T-helper 9 cell (primary cell): ENCODE measurements around the gene AP1S2.

Source experiments
- DNase-seq: peaks from one replicate; pipeline ENCODE4 v3.0.0-alpha.2; 2020

AP1S2 gene

DNA sequence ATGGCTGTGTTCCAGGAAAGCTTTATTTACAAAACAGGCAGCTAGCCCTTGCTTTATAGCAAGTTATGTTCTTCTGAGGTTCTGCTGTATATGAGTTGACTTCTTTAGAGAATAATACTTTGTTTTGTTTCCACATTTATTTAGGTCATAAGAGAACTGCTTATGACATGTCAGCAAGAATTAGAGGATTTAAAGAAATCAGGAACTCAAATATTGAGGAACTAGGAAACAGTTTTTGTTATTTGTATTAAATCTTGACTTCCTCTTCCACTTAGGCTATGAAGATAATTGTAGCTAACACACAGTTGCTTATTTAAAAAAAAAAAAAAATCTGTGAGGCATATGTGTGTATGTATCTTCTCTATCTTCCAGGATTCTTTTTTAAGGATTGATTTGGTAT is 50.0 kb downstream of the AP1S2 start:
- DNase-seq, result no peak

DNA sequence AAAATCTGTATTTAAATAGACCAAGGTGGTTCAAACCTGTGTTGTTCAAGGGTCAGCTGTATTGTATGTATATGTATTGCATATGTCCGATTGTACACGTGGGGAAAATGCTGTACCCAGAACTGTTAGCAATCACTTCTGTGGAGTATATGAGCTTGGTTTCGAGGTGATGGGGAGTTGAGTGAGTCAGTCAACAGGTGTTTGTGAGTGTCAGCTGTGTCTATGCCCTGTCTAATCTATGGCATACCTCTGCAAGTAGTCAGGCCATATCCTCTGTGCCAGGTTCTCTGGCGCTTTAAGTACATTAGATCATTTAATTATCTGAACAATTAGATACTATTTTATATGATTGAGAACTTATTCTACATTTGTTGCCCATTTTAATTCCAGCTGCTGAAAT is 56.9 kb downstream of the AP1S2 start:
- no peak for DNase-seq

DNA sequence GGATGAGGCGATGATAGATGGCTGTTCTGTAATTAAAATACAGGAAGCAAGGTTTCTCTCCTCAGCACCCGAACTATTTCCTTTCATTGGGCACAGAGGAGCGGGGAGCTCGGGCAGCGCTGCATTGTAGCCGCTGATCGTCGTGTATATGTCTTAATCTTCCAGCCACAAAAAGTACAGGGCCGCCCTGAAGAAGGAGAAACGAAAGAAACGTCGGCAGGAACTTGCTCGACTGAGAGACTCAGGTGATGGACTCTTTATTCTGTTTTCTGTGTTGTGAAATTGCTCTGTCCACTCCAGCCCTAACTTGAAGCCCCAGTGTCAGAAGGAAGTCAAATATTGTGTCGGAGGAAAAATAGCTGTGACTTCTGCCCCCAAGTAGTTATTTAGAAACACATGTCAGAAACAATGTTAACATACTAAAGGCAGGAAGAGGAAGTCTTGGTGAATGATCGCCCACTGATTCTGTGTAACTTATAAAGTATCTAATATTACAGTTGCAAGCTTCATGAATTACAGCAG is 63.8 kb downstream of the AP1S2 start:
- no peak for DNase-seq

DNA sequence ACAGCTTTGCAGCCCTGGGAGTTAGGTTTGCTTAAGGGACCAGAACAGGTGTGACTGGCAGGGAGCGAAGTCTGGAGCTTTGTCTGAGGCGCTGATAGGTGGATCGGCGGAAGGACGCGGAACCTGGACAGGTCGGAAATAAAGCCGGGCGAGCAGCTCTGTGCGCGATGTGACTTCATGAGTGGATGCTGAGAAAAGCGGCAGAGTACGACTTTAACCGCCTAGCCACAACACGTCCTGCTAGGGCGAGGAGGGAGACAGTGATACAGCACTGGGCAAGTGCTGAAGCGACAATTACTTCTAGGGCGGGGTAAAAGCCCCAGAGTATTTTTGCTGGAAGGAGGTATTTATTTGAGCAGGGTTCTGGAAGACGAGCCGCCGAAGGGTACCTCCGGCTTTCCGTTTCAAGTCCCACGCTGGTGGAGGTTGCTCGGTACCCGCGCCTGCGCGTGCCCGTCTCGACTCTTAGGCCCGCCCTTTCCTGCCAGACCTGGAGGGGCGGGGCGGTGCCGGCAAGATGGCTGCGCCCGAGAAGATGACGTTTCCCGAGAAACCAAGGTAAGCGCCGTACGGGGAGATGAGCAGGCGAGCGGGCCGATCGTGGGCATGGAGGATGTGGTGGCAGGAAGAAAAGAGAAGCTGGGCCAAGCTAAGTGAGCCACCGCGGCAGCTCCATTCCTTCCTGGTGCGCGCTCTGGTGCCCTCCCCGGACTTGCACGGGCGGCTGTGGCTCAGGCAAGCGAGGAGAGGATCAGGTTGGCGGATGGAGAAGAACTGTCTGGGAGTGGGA is 64.4 kb downstream of the AP1S2 start, which contains the start of gene ZRSR2:
Gene ZRSR2 (plus strand): TSS at position 506 of the 790 bp plus-strand sequence. CDS start 12 bp downstream, at position 518.
- peak; percentile 87 for DNase-seq

DNA sequence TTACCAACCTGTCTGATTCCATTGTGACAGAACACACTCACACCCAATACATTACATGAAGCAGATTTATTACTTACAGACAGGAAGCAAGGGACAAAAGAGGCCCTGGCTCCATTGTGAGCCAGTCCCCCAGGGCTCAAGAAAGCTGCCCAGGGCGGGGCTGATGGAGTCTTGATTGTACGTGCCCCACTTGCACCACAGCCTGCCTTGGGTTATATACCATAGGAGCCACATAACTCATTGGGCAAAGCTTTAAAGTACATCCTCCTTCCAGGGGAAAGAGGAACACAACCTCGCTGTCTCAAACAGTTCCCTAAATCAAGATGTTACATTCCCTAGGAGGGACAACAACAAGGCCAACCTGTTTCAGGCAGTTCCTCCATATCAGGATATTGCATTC is 67.7 kb downstream of the AP1S2 start:
- no peak for DNase-seq

DNA sequence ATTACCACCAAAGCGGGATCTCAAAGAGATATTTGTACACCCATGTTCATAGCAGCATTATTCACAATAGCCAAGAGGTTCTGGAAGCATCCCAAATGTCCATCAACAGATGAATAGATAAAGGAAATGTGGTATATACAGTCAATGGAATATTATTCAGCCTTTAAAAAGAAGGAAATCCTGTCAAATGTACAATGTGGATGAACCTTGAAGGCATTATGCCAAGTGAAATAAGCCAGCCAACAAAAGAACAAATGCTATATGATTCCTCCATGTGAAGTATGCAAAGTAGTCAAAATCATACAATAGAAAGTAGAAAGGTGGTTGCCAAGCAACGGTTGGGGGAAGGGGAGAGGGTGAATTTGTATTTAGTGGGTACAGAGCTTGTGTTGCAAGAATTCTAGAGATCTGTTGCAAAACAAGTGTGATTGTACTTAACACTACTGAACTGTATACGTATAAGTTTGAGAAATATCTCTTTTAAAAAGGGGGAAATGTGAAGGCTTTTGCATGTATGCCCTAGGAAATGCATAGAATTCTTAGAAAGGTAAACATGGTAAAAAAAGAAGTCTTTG is 69.3 kb downstream of the AP1S2 start:
- DNase-seq, result no peak

DNA sequence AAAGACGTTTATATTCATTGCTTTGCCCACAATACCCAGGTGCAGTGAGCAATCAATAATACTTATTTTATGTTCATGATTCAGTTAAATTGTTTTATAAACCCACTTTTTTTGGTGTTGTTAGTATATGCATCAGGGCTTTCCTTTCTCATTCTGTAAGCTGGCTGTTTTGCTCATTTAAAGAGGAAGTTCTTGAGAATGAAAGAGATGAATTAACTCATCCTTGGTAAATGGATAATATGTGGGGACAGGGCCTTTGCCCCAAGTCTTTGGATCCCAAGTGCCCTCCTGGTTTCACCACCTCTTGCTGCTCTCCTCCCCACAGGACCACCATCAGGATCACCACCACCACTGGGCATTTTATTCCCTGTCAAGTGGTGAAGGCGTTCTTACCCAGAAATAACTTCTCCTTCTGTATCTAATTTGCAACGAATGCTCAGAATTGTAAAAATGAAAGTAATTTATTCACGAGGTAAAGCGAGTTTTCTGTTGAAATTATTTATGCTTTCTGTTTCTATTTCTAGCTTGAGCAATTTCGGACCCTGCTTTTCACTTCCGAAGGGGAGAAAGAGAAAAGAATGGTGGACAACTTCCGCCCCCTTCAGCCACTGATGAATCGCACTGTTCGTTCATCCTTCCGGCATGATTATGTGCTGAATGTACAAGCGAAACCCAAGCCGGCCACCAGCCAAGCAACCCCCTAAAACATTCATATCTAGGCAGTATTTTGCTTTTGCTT is 72.5 kb downstream of the AP1S2 start:
- no peak for DNase-seq
